A549 (cell line): ENCODE data around the gene PRSS50. TPM values are rescaled to one million over a fixed set of nuclear protein-coding genes. Genes with fewer than 3 reads are reported as not detected.

Source experiments
- ATAC-seq, 2 experiments: fragments of 200-7000 bp in 1 of 2; fragments of >200 bp in 1 of 2; cut with Nextera tagmentation in 1 of 2; cut with Tn5 transposase in 1 of 2; 3 replicates each; pipeline versions ENCODE4 v1.8.0 to v1.9.1; 2018 to 2020; ENCODE audit warnings: mild to moderate bottlenecking in 1 of 2, moderate library complexity in 1 of 2
- CTCF ChIA-PET: fragments of 300-600 bp; sonication (Branson Sonifier 250); formaldehyde crosslinking; extraction: SDS; loops from one replicate; lab custom pipeline; 2021; ENCODE audit warnings: antibody characterized with exemption, inconsistent platforms; lab: Yijun Ruan, JAX
- POLR2A ChIA-PET: fragments of 350-600 bp; formaldehyde crosslinking; extraction: SDS; loops from one replicate; lab custom pipeline; 2021; ENCODE audit warnings: antibody characterized with exemption, inconsistent platforms; lab: Yijun Ruan, JAX
- DNase-seq, 2 experiments: peaks; one replicate each; pipeline versions ENCODE4 v3.0.0 to v3.0.0-alpha.2; 2011 to 2016; ENCODE audit warnings: low read depth in 1 of 2, low spot score in 1 of 2
- FAIRE-seq: peaks from 2 replicates; lab custom pipeline; 2011; peaks lifted over from hg19 to GRCh38; lab: Jason Lieb, UNC
- H3K27ac ChIP-seq, 2 experiments: fragments of >200 bp; sonication (Bioruptor Twin); formaldehyde crosslinking; 3 replicates each; pipeline ENCODE4 v1.5.1; 2016 to 2017
- H3K4me1 ChIP-seq: fragments of >200 bp; sonication (Bioruptor Twin); formaldehyde crosslinking; 3 replicates; pipeline ENCODE4 v1.6.1; 2016
- H3K4me2 ChIP-seq: fragments of >200 bp; sonication (Bioruptor Twin); formaldehyde crosslinking; 3 replicates; pipeline ENCODE4 v1.6.1; 2016
- H3K4me3 ChIP-seq: fragments of >200 bp; sonication (Bioruptor Twin); formaldehyde crosslinking; 3 replicates; pipeline ENCODE4 v1.5.1; 2016
- H3K9me3 ChIP-seq: fragments of >200 bp; sonication (Bioruptor Twin); formaldehyde crosslinking; 3 replicates; pipeline ENCODE4 v1.6.1; 2016
- CBX2 ChIP-seq: fragments of 200-600 bp; sonication (generic); IDR thresholded peaks from 2 replicates; pipeline ENCODE4 v1.6.1; 2016; ENCODE audit warnings: low read depth, mild to moderate bottlenecking, borderline replicate concordance
- EP300 ChIP-seq, 2 experiments: fragments of >200 bp; sonication (Bioruptor Twin); formaldehyde crosslinking; IDR thresholded peaks; 2 replicates in 1 of 2; 3 replicates in 1 of 2; pipeline ENCODE4 v1.6.1; 2016 to 2017
- FOSB ChIP-seq: fragments of 250-450 bp; sonication (Bioruptor Pico); IDR thresholded peaks from 2 replicates; pipeline ENCODE4 v1.5.0; 2020; ENCODE audit warnings: mild to moderate bottlenecking, moderate library complexity
- FOSL2 ChIP-seq, 2 experiments: fragments of 450-650 bp in 1 of 2; fragments of >200 bp in 1 of 2; sonication (Bioruptor Twin) in 1 of 2; formaldehyde crosslinking; IDR thresholded peaks; 2 replicates each; pipeline versions ENCODE4 v1.5.0 to v1.6.1; 2016 to 2020; ENCODE audit warnings: mild to moderate bottlenecking in 1 of 2, moderate library complexity in 1 of 2
- HDAC2 ChIP-seq: fragments of 200-600 bp; sonication (generic); IDR thresholded peaks from 2 replicates; pipeline ENCODE4 v1.6.1; 2016
- MAZ ChIP-seq: fragments of 150-350 bp; IDR thresholded peaks from 2 replicates; pipeline ENCODE4 v1.6.1; 2014; ENCODE audit warnings: antibody characterized with exemption, low read depth, low read length, borderline replicate concordance
- NR3C1 ChIP-seq: fragments of >200 bp; sonication (Bioruptor Twin); formaldehyde crosslinking; IDR thresholded peaks from 3 replicates; pipeline ENCODE4 v1.6.1; 2017
- SMC3 ChIP-seq: fragments of >200 bp; sonication (Bioruptor Twin); formaldehyde crosslinking; IDR thresholded peaks from 3 replicates; pipeline ENCODE4 v1.6.1; 2018; ENCODE audit warnings: inconsistent platforms
- TFCP2L1 ChIP-seq: fragments of 250-450 bp; sonication (Bioruptor Pico); IDR thresholded peaks from 2 replicates; pipeline ENCODE4 v1.5.0; 2021; ENCODE audit warnings: mild to moderate bottlenecking
- ZFP36 ChIP-seq: fragments of 450-650 bp; IDR thresholded peaks from 2 replicates; pipeline ENCODE4 v1.6.1; 2014; ENCODE audit warnings: borderline replicate concordance; ENCODE audit not compliant: partially characterized antibody
- ZSCAN20 ChIP-seq: fragments of 250-450 bp; sonication (Bioruptor Pico); IDR thresholded peaks from 2 replicates; pipeline ENCODE4 v1.8.0; 2022; ENCODE audit warnings: mild to moderate bottlenecking, moderate library complexity
- WGBS: methylation state at CpG from one replicate; pipeline ENCODE4 v1.1.6; 2017; ENCODE audit errors: missing lambda C conversion rate; 5-methylcytosine and 5-hydroxymethylcytosine counted together
- polyA minus RNA-seq: library from RNA; depleted of rRNA, polyadenylated mRNA; stranded (reverse); fragments of >200 nt; gene quantifications from 2 replicates; pipeline ENCODE4 v1.2.3, GENCODE V29; 2011; rRNA and poly(A)+ RNA removed
- polyA plus RNA-seq, 4 experiments: library from polyadenylated mRNA; depleted of rRNA in 3 of 4; stranded (reverse); fragments of >200 nt; fragmentation: RNase III in 1 of 4; extraction: RNeasy Plus Mini Kit Qiagen cat#74134 plus additional on column Dnase treatment in 1 of 4; gene quantifications; 2 replicates in 3 of 4; 3 replicates in 1 of 4; pipeline ENCODE4 v1.2.3, GENCODE V29; 2011 to 2017
- TF ChIP-seq, protein P1 (sequence below): fragments of >200 bp; sonication (Bioruptor Twin); formaldehyde crosslinking; IDR thresholded peaks from 3 replicates; pipeline ENCODE4 v1.5.1; 2016
- TF ChIP-seq, protein P2 (sequence below): IDR thresholded peaks from 2 replicates; pipeline ENCODE4 v1.6.1; 2012
- TF ChIP-seq, protein P3 (sequence below): fragments of 450-650 bp; IDR thresholded peaks from 2 replicates; pipeline ENCODE4 v1.6.1; 2014; ENCODE audit warnings: antibody characterized with exemption
- TF ChIP-seq, protein P4 (sequence below): IDR thresholded peaks from 2 replicates; pipeline ENCODE4 v1.6.1; 2012
- TF ChIP-seq, protein P5 (sequence below): fragments of 250-450 bp; sonication (Bioruptor Pico); IDR thresholded peaks from 2 replicates; pipeline ENCODE4 v1.5.0; 2020; ENCODE audit warnings: low read depth, mild to moderate bottlenecking, moderate library complexity

The PRSS50 gene, protein sequence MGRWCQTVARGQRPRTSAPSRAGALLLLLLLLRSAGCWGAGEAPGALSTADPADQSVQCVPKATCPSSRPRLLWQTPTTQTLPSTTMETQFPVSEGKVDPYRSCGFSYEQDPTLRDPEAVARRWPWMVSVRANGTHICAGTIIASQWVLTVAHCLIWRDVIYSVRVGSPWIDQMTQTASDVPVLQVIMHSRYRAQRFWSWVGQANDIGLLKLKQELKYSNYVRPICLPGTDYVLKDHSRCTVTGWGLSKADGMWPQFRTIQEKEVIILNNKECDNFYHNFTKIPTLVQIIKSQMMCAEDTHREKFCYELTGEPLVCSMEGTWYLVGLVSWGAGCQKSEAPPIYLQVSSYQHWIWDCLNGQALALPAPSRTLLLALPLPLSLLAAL
- polyA plus RNA-seq (2011; rRNA removed), result not detected in 2 replicates
- polyA plus RNA-seq (2012; cell fraction: cytosol; rRNA removed), result not detected in 2 replicates
- polyA plus RNA-seq (2012; cell fraction: nucleus; rRNA removed), result 0.01 TPM in 1 of 2 replicates, not detected in the other
- not detected in 3 replicates for polyA plus RNA-seq (2017; fragmentation: RNase III; extraction: RNeasy Plus Mini Kit Qiagen cat#74134 plus additional on column Dnase treatment)
- not detected in 2 replicates for polyA minus RNA-seq

DNA sequence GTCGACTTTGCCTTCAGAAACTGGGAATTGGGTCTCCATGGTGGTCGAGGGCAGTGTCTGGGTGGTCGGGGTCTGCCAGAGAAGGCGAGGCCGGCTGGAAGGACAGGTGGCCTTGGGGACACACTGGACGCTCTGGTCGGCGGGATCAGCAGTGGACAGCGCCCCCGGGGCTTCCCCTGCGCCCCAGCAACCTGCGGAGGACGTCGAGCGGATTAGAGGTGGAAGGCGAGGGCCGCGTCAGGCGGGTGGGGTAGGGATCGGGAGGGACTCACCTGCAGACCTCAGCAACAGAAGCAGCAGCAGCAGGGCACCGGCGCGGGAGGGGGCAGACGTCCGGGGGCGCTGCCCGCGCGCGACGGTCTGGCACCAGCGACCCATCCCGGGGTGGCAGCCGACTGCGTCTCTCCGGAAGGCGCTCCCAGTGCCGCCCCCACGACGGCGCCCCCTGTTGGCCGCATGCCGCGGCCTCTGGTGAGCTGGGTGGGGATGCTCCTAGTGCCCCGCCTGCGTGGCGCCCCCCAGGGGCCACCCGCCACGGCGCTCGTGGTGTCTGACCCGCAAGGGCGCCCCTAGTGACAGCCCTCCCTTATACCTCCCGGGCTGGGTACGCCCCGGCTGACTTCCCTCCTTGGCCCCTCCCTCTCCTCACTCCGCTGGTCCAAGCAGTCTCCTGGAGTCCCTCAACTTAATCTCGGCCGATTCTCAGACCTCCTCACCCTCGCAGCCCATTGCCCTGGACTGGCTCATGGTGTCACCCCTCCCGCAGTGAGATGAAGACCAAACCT is at the start of gene PRSS50:
PRSS50 (minus strand) TSS at position 423 of the 785 bp plus-strand sequence; CDS start at position 378, 45 bp downstream.
- Histone ChIP-seq H3K4me3 (no peak within 1 kb of the TSS), H3K4me2 (no peak within 1 kb of the TSS), H3K27ac (no peak within 1 kb of the TSS), H3K4me1 (no peaks in the 10 kb centered on the region; the same call in 2 of the 3 replicates), H3K9me3 (no peaks in the 10 kb centered on the region)
- FAIRE-seq (no peak), ATAC-seq (peak in 1 of 2 experiments; percentile 76; a peak in 3 of 6 replicates), DNase-seq (no peak)
- 78% methylated on average over 20 of the region's 61 CpGs for WGBS
- CTCF ChIA-PET, result interaction anchor here (0.9 to 2.8 kb wide), 2 partner anchors 19 to 178 kb away, joined by 3 to 10 read pairs; no protein-coding TSS in a partner anchor
- POLR2A ChIA-PET, result no interaction called here
- TF ChIP-seq, protein P1, sequence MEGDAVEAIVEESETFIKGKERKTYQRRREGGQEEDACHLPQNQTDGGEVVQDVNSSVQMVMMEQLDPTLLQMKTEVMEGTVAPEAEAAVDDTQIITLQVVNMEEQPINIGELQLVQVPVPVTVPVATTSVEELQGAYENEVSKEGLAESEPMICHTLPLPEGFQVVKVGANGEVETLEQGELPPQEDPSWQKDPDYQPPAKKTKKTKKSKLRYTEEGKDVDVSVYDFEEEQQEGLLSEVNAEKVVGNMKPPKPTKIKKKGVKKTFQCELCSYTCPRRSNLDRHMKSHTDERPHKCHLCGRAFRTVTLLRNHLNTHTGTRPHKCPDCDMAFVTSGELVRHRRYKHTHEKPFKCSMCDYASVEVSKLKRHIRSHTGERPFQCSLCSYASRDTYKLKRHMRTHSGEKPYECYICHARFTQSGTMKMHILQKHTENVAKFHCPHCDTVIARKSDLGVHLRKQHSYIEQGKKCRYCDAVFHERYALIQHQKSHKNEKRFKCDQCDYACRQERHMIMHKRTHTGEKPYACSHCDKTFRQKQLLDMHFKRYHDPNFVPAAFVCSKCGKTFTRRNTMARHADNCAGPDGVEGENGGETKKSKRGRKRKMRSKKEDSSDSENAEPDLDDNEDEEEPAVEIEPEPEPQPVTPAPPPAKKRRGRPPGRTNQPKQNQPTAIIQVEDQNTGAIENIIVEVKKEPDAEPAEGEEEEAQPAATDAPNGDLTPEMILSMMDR, result peak; percentile 13; the same call in 2 of the 3 replicates
- TF ChIP-seq, protein P2, sequence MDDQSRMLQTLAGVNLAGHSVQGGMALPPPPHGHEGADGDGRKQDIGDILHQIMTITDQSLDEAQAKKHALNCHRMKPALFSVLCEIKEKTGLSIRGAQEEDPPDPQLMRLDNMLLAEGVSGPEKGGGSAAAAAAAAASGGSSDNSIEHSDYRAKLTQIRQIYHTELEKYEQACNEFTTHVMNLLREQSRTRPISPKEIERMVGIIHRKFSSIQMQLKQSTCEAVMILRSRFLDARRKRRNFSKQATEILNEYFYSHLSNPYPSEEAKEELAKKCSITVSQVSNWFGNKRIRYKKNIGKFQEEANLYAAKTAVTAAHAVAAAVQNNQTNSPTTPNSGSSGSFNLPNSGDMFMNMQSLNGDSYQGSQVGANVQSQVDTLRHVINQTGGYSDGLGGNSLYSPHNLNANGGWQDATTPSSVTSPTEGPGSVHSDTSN, result no peak

DNA sequence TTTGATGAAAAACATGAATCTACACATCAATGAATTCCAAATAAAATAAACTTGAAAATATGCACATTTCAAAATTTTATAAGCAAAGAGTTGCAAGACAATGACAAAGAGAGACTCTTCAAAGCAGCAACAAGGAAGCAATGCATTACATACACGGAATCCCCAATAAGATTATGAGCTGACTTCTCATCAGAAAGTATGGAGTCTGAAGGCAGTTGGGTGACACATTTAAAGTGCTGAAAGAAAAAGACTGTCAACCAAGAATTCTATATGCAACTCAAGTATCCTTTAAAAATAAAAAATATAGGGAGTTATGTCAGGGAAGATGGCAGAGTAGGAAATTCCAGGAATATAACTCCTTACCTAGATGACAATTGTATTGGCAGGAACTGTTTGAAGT is 46.5 kb upstream of the PRSS50 start:
- no peak for TF ChIP-seq ZFP36
- TF ChIP-seq FOSL2 (IDR thresholded peaks at IDR 0.05), result no peak
- TF ChIP-seq FOSL2 (CRISPR knock-in tag; IDR thresholded peaks at IDR 0.05), result no peak
- TF ChIP-seq NR3C1, result no peak
- TF ChIP-seq, protein P3, sequence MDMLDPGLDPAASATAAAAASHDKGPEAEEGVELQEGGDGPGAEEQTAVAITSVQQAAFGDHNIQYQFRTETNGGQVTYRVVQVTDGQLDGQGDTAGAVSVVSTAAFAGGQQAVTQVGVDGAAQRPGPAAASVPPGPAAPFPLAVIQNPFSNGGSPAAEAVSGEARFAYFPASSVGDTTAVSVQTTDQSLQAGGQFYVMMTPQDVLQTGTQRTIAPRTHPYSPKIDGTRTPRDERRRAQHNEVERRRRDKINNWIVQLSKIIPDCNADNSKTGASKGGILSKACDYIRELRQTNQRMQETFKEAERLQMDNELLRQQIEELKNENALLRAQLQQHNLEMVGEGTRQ, result no peak
- TF ChIP-seq TFCP2L1, result no peak
- no peak for TF ChIP-seq EP300 (IDR thresholded peaks at IDR 0.05)
- no peak for TF ChIP-seq ZSCAN20
- no peak for TF ChIP-seq FOSB (CRISPR knock-in tag)
- TF ChIP-seq, protein P4, sequence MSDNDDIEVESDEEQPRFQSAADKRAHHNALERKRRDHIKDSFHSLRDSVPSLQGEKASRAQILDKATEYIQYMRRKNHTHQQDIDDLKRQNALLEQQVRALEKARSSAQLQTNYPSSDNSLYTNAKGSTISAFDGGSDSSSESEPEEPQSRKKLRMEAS, result no peak
- WGBS, result 16% methylated on average over 1 of the region's 1 CpG
- H3K27ac ChIP-seq, result no peak overlapping the region
- DNase-seq, result no peak
- H3K4me2 ChIP-seq, result no peak overlapping the region
- no peak for ATAC-seq
- POLR2A ChIA-PET, result no interaction called here
- H3K9me3 ChIP-seq, result peaks cover 9% of the 10 kb centered on the region; the same call in 1 of the 3 replicates
- no peak overlapping the region for H3K4me3 ChIP-seq
- FAIRE-seq, result no peak
- CTCF ChIA-PET, result no interaction called here
- no peaks in the 10 kb centered on the region for H3K4me1 ChIP-seq

DNA sequence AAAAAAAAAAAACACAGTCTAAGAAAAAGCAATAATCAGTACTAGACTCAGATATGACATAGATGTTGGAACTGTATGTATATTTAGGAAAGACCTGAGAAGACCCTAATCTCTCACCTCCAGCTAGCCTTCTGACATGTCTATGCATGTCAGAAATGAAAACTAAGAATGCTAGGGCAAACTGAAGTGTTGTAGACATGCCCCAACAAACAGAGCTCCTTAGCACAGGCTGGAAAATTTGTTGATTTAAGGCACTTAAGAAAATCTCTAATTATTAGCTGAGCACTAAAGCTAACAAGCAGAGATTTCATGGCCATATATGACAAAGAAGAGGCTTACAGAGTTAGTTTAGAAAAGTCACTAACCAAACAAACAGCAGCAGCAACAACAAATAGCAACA is 45.5 kb upstream of the PRSS50 start:
- Histone ChIP-seq H3K9me3 (peaks cover 9% of the 10 kb centered on the region; the same call in 1 of the 3 replicates), H3K27ac (no peak overlapping the region), H3K4me2 (no peak overlapping the region), H3K4me1 (no peaks in the 10 kb centered on the region), H3K4me3 (no peak overlapping the region)
- POLR2A ChIA-PET, result no interaction called here
- CTCF ChIA-PET, result no interaction called here
- FAIRE-seq (no peak), DNase-seq (no peak), ATAC-seq (no peak)
- TF ChIP-seq MAZ (no peak), SMC3 (no peak), HDAC2 (no peak), CBX2 (no peak)
- TF ChIP-seq, protein P5, sequence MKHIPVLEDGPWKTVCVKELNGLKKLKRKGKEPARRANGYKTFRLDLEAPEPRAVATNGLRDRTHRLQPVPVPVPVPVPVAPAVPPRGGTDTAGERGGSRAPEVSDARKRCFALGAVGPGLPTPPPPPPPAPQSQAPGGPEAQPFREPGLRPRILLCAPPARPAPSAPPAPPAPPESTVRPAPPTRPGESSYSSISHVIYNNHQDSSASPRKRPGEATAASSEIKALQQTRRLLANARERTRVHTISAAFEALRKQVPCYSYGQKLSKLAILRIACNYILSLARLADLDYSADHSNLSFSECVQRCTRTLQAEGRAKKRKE (CRISPR knock-in tag), result no peak
